HepG2 (cell line): ENCODE measurements around the gene CHD9. TPM values are rescaled to one million over a fixed set of nuclear protein-coding genes. Genes with fewer than 3 reads are reported as not detected.

ENCODE experiments used
- ATAC-seq: fragments of 200-7000 bp; cut with Tn5 transposase; 3 replicates; pipeline ENCODE4 v1.9.1; 2020; ENCODE audit warnings: mild to moderate bottlenecking, moderate library complexity
- BruUV-seq: library from RNA; stranded (reverse); fragments of 400-500 nt; replicated peaks from 2 replicates; lab custom pipeline; 2021; lab: Mats Ljungman, UMichigan
- CTCF ChIA-PET: fragments of 300-600 bp; formaldehyde crosslinking; extraction: SDS; loops from one replicate; lab custom pipeline; 2021; ENCODE audit warnings: low total read pairs, inconsistent platforms, low intra/inter-chr PET ratio; lab: Yijun Ruan, JAX
- POLR2A ChIA-PET: fragments of 350-600 bp; sonication (Branson Sonifier 250); formaldehyde crosslinking; loops from one replicate; lab custom pipeline; 2020; ENCODE audit warnings: antibody characterized with exemption, inconsistent platforms; lab: Yijun Ruan, JAX
- DNase-seq: peaks from one replicate; pipeline ENCODE4 v3.0.0-alpha.2; 2015; ENCODE audit warnings: low spot score
- FAIRE-seq: peaks from 3 replicates; lab custom pipeline; 2011; peaks lifted over from hg19 to GRCh38; lab: Jason Lieb, UNC
- H2AFZ ChIP-seq: one replicate; pipeline ENCODE4 v1.6.1; 2011; ENCODE audit warnings: low read length, inconsistent platforms
- H3K27ac ChIP-seq: fragments of 300-600 bp; 3 replicates; pipeline ENCODE4 v1.8.0; 2011; ENCODE audit warnings: mixed run types, mild to moderate bottlenecking, mixed read lengths, low read length, inconsistent platforms; ENCODE audit not compliant: insufficient read depth; ENCODE audit errors: extremely low read length
- H3K27me3 ChIP-seq, 2 experiments: fragments of 200-600 bp in 1 of 2; 2 replicates in 1 of 2; 3 replicates in 1 of 2; pipeline versions ENCODE4 v1.6.0 to v1.8.0; 2011; ENCODE audit warnings: low read length in 2 of 2, mild to moderate bottlenecking in 2 of 2, moderate library complexity in 2 of 2, inconsistent platforms in 1 of 2; ENCODE audit not compliant: insufficient read depth in 2 of 2, control insufficient read depth in 1 of 2
- H3K36me3 ChIP-seq, 2 experiments: fragments of 200-600 bp in 1 of 2; replicated peaks in 1 of 2; 2 replicates in 1 of 2; 3 replicates in 1 of 2; pipeline versions ENCODE4 v1.5.1 to v1.8.0; 2011; ENCODE audit warnings: low read length in 2 of 2, inconsistent platforms in 1 of 2; ENCODE audit not compliant: insufficient read depth in 2 of 2, control insufficient read depth in 1 of 2
- H3K4me1 ChIP-seq: 2 replicates; pipeline ENCODE4 v1.5.1; 2012; ENCODE audit warnings: low read length, inconsistent platforms; ENCODE audit not compliant: insufficient read depth
- H3K4me2 ChIP-seq: 2 replicates; pipeline ENCODE4 v1.6.0; 2011; ENCODE audit warnings: low read depth, low read length, inconsistent platforms
- H3K4me3 ChIP-seq, 3 experiments: fragments of 200-600 bp in 1 of 3; sonication (generic), shearing (Covaris generic) in 1 of 3; replicated peaks in 1 of 3; 2 replicates each; pipeline ENCODE4 v1.5.1; 2011 to 2016; ENCODE audit warnings: low read length in 3 of 3, inconsistent platforms in 2 of 3, low read depth in 2 of 3, mild to moderate bottlenecking in 2 of 3, control low read depth in 1 of 3, mixed read lengths in 1 of 3; ENCODE audit not compliant: insufficient read depth in 1 of 3
- H3K79me2 ChIP-seq: one replicate; pipeline ENCODE4 v1.6.1; 2011; ENCODE audit warnings: low read length, inconsistent platforms; ENCODE audit not compliant: insufficient read depth
- H3K9ac ChIP-seq: 2 replicates; pipeline ENCODE4 v1.6.0; 2011; ENCODE audit warnings: mild to moderate bottlenecking, low read depth, low read length, inconsistent platforms; ENCODE audit not compliant: insufficient read depth
- H3K9me3 ChIP-seq: 2 replicates; pipeline ENCODE4 v1.5.1; 2012; ENCODE audit warnings: mild to moderate bottlenecking, low read length
- H4K20me1 ChIP-seq: 2 replicates; pipeline ENCODE4 v1.6.0; 2011; ENCODE audit warnings: inconsistent platforms, mild to moderate bottlenecking, low read length, moderate library complexity; ENCODE audit not compliant: insufficient read depth
- ELF4 ChIP-seq: sonication (generic); formaldehyde crosslinking; IDR thresholded peaks from 2 replicates; pipeline ENCODE4 v1.5.0; 2020; ENCODE audit warnings: missing genetic modification reagents, mild to moderate bottlenecking, moderate library complexity, borderline replicate concordance
- GATA4 ChIP-seq: sonication (generic); IDR thresholded peaks from 2 replicates; pipeline ENCODE4 v1.6.1; 2016; ENCODE audit warnings: antibody characterized with exemption, low read depth, borderline replicate concordance
- ISX ChIP-seq: sonication (generic); formaldehyde crosslinking; conservative IDR thresholded peaks from 2 replicates; pipeline ENCODE4 v1.5.0; 2020; ENCODE audit warnings: missing genetic modification reagents
- LCORL ChIP-seq, 2 experiments: fragments of 450-650 bp in 1 of 2; sonication (generic) in 1 of 2; formaldehyde crosslinking in 1 of 2; IDR thresholded peaks; 2 replicates each; pipeline versions ENCODE4 v1.5.0 to v1.6.1; 2017 to 2020; ENCODE audit warnings: antibody characterized with exemption in 1 of 2, missing genetic modification reagents in 1 of 2
- NFYC ChIP-seq: IDR thresholded peaks from 2 replicates; pipeline ENCODE4 v1.6.1; 2016; ENCODE audit warnings: missing genetic modification reagents, missing compliant biosample characterization
- RBM39 ChIP-seq: fragments of 200-400 bp; formaldehyde crosslinking; IDR thresholded peaks from one replicate; pipeline ENCODE4 v1.6.1; 2018; ENCODE audit warnings: antibody characterized with exemption, mild to moderate bottlenecking, low read depth, low read length; ENCODE audit not compliant: poor library complexity, severe bottlenecking
- TCF7L2 ChIP-seq: IDR thresholded peaks from 2 replicates; pipeline ENCODE4 v1.6.1; 2011; ENCODE audit warnings: mild to moderate bottlenecking, low read depth, low read length, moderate library complexity
- ZNF326 ChIP-seq: sonication (generic); formaldehyde crosslinking; IDR thresholded peaks from 2 replicates; pipeline ENCODE4 v1.4.0; 2020; ENCODE audit warnings: missing genetic modification reagents, borderline replicate concordance
- WGBS: methylation state at CpG from one replicate; pipeline ENCODE4 v1.1.6; 2017; ENCODE audit warnings: low lambda C conversion rate; 5-methylcytosine and 5-hydroxymethylcytosine counted together
- in situ Hi-C: cut with HindIII; loops from 2 replicates; pipeline ENCODE4 v1.10.0; 2017; ENCODE audit warnings: low pct_unique_long_range_greater_than_20kb; ENCODE audit not compliant: extremely low pct_ligation_motif_present
- intact Hi-C: fragments of 100-400 bp; cut with micrococcal nuclease; formaldehyde crosslinking; loops from one replicate; pipeline ENCODE4 v1.10.0; 2022; ENCODE audit not compliant: unreplicated experiment
- polyA plus RNA-seq, 8 experiments: library from polyadenylated mRNA; depleted of rRNA in 3 of 8; stranded (reverse) in 7 of 8; unstranded in 1 of 8; fragments of >200 nt; fragmentation: Illumina TruSeq in 4 of 8; extraction: Trizol in 4 of 8; gene quantifications; 2 replicates each; pipeline versions ENCODE4 v1.2.1 to v1.2.3, GENCODE V29; 2011 to 2016; ENCODE audit warnings: low read depth in 4 of 8, missing spikeins in 1 of 8, mixed read lengths in 1 of 8; ENCODE audit not compliant: insufficient read depth in 1 of 8
- total RNA-seq, 5 experiments: library from RNA; depleted of rRNA; stranded (reverse); fragments of >200 nt; fragmentation: Illumina TruSeq; extraction: Trizol; gene quantifications; 2 replicates each; pipeline ENCODE4 v1.2.3, GENCODE V29; 2016; ENCODE audit warnings: low read depth in 1 of 5
- TF ChIP-seq, protein P1 (sequence below): sonication (generic); formaldehyde crosslinking; IDR thresholded peaks from 2 replicates; pipeline ENCODE4 v1.5.0; 2020; ENCODE audit warnings: mild to moderate bottlenecking, missing genetic modification reagents, borderline replicate concordance
- TF ChIP-seq, protein P2 (sequence below): sonication (generic); formaldehyde crosslinking; IDR thresholded peaks from 2 replicates; pipeline ENCODE4 v1.4.0; 2020; ENCODE audit warnings: missing genetic modification reagents; ENCODE audit errors: not compliant biosample characterization

The CHD9 gene
- total and polyA plus RNA-seq, 2 of the 13 experiments (the other 11 are each of a cell fraction or from before 2014, with no cell fraction given): 23.4 to 27.7 TPM

GRCh38 chr16:53061701-53062159 is 6.9 kb downstream of the CHD9 start (continued):
- TF ChIP-seq, protein P1, sequence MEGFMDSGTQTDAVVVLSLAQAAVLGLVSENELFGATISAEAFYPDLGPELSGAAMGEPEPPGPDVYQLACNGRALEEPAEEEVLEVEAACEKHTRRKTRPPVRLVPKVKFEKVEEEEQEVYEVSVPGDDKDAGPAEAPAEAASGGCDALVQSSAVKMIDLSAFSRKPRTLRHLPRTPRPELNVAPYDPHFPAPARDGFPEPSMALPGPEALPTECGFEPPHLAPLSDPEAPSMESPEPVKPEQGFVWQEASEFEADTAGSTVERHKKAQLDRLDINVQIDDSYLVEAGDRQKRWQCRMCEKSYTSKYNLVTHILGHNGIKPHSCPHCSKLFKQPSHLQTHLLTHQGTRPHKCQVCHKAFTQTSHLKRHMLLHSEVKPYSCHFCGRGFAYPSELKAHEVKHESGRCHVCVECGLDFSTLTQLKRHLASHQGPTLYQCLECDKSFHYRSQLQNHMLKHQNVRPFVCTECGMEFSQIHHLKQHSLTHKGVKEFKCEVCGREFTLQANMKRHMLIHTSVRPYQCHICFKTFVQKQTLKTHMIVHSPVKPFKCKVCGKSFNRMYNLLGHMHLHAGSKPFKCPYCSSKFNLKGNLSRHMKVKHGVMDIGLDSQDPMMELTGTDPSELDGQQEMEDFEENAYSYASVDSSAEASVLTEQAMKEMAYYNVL (CRISPR knock-in tag): 0 out of 2 replicates have a peak, but pooled peaks have one; percentile 22

DNA sequence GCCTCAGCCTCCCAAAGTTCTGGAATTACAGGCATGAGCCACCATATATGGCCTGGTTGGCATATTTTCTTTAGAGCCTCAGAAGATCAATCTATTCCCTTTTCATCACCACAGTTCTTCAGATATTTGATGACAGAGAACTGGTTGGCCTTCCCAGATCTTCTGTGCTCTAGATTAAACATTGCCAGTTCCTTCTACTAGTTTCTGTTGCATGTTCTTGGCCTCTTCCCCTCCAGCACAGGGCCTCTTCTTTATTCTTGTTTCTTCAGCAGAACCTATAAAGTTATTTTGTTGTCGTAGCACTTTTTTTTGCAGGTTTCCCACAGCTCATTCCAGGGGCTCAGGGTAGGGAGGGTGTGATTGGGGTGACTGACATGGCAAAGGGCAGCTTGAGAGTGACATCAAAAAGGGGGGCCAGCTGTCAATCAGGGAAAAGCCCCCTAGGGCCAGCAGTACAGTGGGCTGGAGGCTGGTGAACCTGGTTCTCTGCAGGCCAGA is 9.3 kb downstream of the CHD9 start:
- no TSS peak for BruUV-seq
- no peak for ATAC-seq

GRCh38 chr16:53065461-53066061 is 10.8 kb downstream of the CHD9 start:
- Histone ChIP-seq H3K27me3 (no peaks in the 10 kb centered on the region), H4K20me1 (0 out of 2 replicates have a peak, but pooled peaks cover 6% of the 10 kb centered on the region), H2AFZ (no peak overlapping the region), H3K79me2 (peaks cover 72% of the 10 kb centered on the region), H3K36me3 (peaks cover 8 to 15% of the 10 kb centered on the region in 2 experiments), H3K4me3 (no peak overlapping the region), H3K9me3 (no peaks in the 10 kb centered on the region), H3K4me2 (no peak overlapping the region), H3K9ac (no peak overlapping the region), H3K4me1 (peaks cover 36% of the 10 kb centered on the region), H3K27ac (no peak overlapping the region)
- DNase-seq: no peak
- no peak for ATAC-seq
- no TSS peak for BruUV-seq
- intact Hi-C loops: no loop called here
- in situ Hi-C loops: no loop called here
- CTCF ChIA-PET: no interaction called here
- POLR2A ChIA-PET: no interaction called here
- FAIRE-seq: no peak
- WGBS: 88% methylated on average over 6 of the region's 6 CpGs
- no peak for TF ChIP-seq LCORL (IDR thresholded peaks at IDR 0.05)
- no peak for TF ChIP-seq LCORL (CRISPR knock-in tag; IDR thresholded peaks at IDR 0.05)
- no peak for TF ChIP-seq TCF7L2
- no peak for TF ChIP-seq NFYC (CRISPR knock-in tag)
- TF ChIP-seq GATA4: no peak
- no peak for TF ChIP-seq ISX (CRISPR knock-in tag)
- TF ChIP-seq RBM39: no peak
- TF ChIP-seq, protein P2, sequence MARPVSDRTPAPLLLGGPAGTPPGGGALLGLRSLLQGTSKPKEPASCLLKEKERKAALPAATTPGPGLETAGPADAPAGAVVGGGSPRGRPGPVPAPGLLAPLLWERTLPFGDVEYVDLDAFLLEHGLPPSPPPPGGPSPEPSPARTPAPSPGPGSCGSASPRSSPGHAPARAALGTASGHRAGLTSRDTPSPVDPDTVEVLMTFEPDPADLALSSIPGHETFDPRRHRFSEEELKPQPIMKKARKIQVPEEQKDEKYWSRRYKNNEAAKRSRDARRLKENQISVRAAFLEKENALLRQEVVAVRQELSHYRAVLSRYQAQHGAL: no peak

More for the DNA sequence above, 9.3 kb downstream of the CHD9 start:
- peaks cover 50% of the 10 kb centered on the region for H3K4me1 ChIP-seq
- no peak overlapping the region for H3K4me3 ChIP-seq
- intact Hi-C loops: no loop called here
- peaks cover 8 to 13% of the 10 kb centered on the region in 2 experiments for H3K36me3 ChIP-seq
- peaks cover 73% of the 10 kb centered on the region for H3K79me2 ChIP-seq
- POLR2A ChIA-PET: no interaction called here
- 97% methylated on average over 1 of the region's 1 CpG for WGBS
- no peak for FAIRE-seq
- TF ChIP-seq ELF4 (CRISPR knock-in tag): no peak
- TF ChIP-seq ZNF326: no peak
- TF ChIP-seq, all 625 proteins: peak for 0
- in situ Hi-C loops: no loop called here
- CTCF ChIA-PET: no interaction called here
- Histone ChIP-seq H3K4me2 (no peak overlapping the region), H4K20me1 (0 out of 2 replicates have a peak, but pooled peaks cover 6% of the 10 kb centered on the region), H3K9ac (no peak overlapping the region), H3K27me3 (no peaks in the 10 kb centered on the region), H3K27ac (no peak overlapping the region), H3K9me3 (no peaks in the 10 kb centered on the region), H2AFZ (no peak overlapping the region)
- DNase-seq: no peak
